ENCODE measurements around the gene ACTN1. TPM values are rescaled to one million over a fixed set of nuclear protein-coding genes. Genes with fewer than 3 reads are reported as not detected.

The ACTN1 gene
- total RNA-seq, 4 donors from 2014 or later: 118 to 145 (median 131) TPM

DNA sequence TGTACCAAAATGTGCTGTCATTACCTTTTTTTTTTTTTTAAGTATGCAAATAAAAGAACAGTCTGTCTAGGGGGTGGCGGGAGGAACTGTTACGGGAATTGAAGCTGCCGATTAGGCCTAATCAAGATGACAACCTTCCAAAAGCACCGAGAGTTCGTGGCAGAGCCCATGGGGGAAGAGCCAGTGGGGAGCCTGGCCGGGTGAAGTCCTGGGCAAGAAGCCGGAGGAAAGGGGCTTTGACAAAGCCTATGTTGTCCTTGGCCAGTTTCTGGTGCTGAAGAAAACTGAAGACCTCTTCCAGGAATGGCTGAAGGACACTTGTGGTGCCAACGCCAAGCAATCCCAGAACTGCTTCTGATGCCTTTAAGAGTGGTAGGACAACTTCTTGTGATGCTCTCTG is 42.6 kb downstream of the ACTN1 start:
- no peak for DNase-seq
- 37 to 39% methylated on average over 8 of the region's 8 CpGs for WGBS, 2 donors
- intact Hi-C loops (cut with DNase I): no loop called here
- Histone ChIP-seq H3K27me3 (no peaks in the 10 kb centered on the region), H3K27ac (peak overlapping the region; percentile 75 to 93 (median 90)), H3K4me1 (peaks cover 63 to 100% (median 91%) of the 10 kb centered on the region in 3 donors), H3K9me3 (no peaks in the 10 kb centered on the region), H3K36me3 (no peaks in the 10 kb centered on the region), H3K4me3 (peak overlapping the region in 2 of 4 donors; percentile 0 to 15)
- no peak for TF ChIP-seq CTCF (IDR thresholded peaks at IDR 0.05)
- no peak for TF ChIP-seq POLR2A (IDR thresholded peaks at IDR 0.05)

DNA sequence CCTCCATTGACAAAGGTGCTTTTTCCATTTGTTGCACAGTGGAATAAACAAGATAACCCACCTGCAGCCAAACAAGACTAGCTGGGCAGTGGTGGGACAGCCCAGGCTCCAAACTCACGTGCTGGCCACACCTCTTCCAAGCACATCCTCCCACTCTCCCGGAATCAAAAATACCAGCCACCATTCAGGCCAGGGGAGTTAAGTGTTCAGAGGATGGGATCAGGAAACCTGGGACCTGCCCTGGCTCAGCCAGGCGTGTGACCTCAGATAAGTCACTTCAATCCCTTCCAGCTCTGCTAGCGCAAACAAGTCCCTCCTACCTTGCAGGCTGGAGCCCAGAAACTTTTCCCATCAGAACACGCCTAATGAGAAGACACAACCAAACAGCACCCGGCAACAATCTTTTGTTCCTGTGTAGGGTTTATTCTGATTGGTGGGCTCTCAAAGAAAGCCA is 43.3 kb downstream of the ACTN1 start:
- no peak for DNase-seq
- no peak for TF ChIP-seq CTCF (IDR thresholded peaks at IDR 0.05)
- TF ChIP-seq POLR2A (IDR thresholded peaks at IDR 0.05): peak in 1 of 4 donors; percentile 36
- Histone ChIP-seq H3K27ac (peak overlapping the region; percentile 75 to 93 (median 90)), H3K27me3 (no peaks in the 10 kb centered on the region), H3K4me3 (no peak overlapping the region), H3K9me3 (no peaks in the 10 kb centered on the region), H3K36me3 (no peaks in the 10 kb centered on the region), H3K4me1 (peaks cover 56 to 100% (median 84%) of the 10 kb centered on the region in 3 donors)
- intact Hi-C loops (cut with DNase I): no loop called here
- WGBS, 2 donors: 24 to 73% methylated on average over 2 to 6 of the region's 6 CpGs

DNA sequence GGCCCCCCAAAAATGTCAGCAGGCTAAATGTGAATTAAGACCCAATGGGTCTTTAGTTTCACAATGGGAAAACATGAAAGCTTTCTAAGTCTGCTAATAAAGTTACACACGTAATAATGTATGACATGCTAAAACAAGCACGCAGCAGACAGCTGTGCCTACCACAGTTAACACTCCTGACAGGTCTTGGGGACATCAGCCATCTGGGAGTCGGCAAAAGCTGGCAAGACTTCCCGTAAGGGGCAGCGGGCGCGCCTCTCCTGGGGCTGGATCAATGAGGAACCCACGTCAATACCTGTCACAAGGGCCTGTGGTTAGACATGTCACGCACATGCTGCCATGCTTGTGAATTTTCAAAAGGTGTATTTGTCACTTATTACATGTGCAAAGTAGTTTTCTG is 45.0 kb downstream of the ACTN1 start:
- H3K36me3 ChIP-seq: no peaks in the 10 kb centered on the region
- H3K27ac ChIP-seq: peak overlapping the region; percentile 61 to 93 (median 76)
- WGBS, 2 donors: 60 to 70% methylated on average over 3 to 9 of the region's 9 CpGs
- intact Hi-C loops (cut with DNase I): no loop called here
- H3K4me3 ChIP-seq: no peak overlapping the region
- DNase-seq: no peak
- no peaks in the 10 kb centered on the region for H3K9me3 ChIP-seq
- peaks cover 46 to 98% (median 69%) of the 10 kb centered on the region in 3 donors for H3K4me1 ChIP-seq
- TF ChIP-seq CTCF (IDR thresholded peaks at IDR 0.05): no peak
- no peak for TF ChIP-seq POLR2A (IDR thresholded peaks at IDR 0.05)
- no peaks in the 10 kb centered on the region for H3K27me3 ChIP-seq

DNA sequence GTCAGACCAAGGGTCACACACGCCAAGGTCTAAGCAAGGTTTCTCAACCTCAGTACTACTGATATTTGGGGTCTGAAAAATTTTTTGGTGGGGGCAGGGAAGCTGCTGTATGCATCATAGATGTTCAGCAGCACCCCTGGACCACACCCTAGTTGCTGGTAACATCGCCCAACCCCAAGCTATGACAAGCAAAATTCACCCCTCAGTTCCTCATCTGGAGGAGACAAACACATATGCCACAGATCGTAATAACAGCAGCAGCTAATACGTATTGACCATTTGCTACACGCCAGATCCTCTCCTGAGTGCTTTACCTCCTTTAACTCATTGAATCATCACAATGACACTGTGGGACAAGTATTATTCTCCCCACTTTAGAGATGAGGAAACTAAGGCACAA is 46.4 kb downstream of the ACTN1 start:
- Histone ChIP-seq H3K27ac (peak overlapping the region; percentile 61 to 93 (median 82)), H3K4me1 (peaks cover 32 to 98% (median 60%) of the 10 kb centered on the region in 3 donors), H3K36me3 (no peaks in the 10 kb centered on the region), H3K27me3 (no peaks in the 10 kb centered on the region), H3K4me3 (no peak overlapping the region), H3K9me3 (no peaks in the 10 kb centered on the region)
- TF ChIP-seq POLR2A (IDR thresholded peaks at IDR 0.05): no peak
- intact Hi-C loops (cut with DNase I): no loop called here
- DNase-seq: no peak
- WGBS, 2 donors: 62 to 87% methylated on average over 4 to 5 of the region's 5 CpGs

DNA sequence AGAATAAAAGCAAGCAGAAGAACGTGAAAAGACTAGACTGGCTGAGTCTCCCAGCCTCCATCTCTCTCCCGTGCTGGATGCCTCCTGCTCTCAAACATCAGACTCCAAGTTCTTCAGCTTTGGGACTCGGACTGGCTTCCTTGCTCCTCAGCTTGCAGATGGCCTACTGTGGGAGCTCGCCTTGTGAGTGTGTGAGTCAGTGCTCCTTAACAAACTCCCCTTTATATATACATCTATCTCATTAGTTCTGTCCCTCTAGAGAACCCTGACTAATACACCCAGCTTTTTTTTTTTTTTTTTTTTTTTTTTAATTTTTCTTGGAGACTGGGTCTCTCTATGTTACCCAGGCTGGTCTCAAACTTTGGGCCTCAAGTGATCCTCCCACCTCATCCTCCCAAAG is 46.9 kb downstream of the ACTN1 start:
- peaks cover 28 to 98% (median 56%) of the 10 kb centered on the region in 3 donors for H3K4me1 ChIP-seq
- intact Hi-C loops (cut with DNase I): no loop called here
- TF ChIP-seq POLR2A (IDR thresholded peaks at IDR 0.05): no peak
- no peak for TF ChIP-seq CTCF (IDR thresholded peaks at IDR 0.05)
- no peaks in the 10 kb centered on the region for H3K9me3 ChIP-seq
- no peaks in the 10 kb centered on the region for H3K27me3 ChIP-seq
- peak overlapping the region; percentile 61 to 93 (median 82) for H3K27ac ChIP-seq
- DNase-seq: no peak
- no peak overlapping the region for H3K4me3 ChIP-seq
- H3K36me3 ChIP-seq: no peaks in the 10 kb centered on the region
- WGBS, 2 donors: 36 to 51% methylated on average over 4 of the region's 4 CpGs

Measured in esophagus squamous epithelium (tissue), 5 donors.